Neural cell (in vitro differentiated cells): ENCODE results near the gene FAM43A. TPM values are rescaled to one million over a fixed set of nuclear protein-coding genes. Genes with fewer than 3 reads are reported as not detected.

Experiments
- H2AFZ ChIP-seq: fragments of 200-600, 300-800 bp; sonication (generic), shearing (Covaris generic); 2 replicates; pipeline ENCODE4 v1.6.0; 2014; ENCODE audit warnings: low read depth, mild to moderate bottlenecking, antibody characterized with exemption, low read length, moderate library complexity
- H3F3A ChIP-seq: fragments of 200-600 bp; shearing (Covaris generic); 2 replicates; pipeline ENCODE4 v1.6.1; 2016; ENCODE audit warnings: mild to moderate bottlenecking, moderate library complexity, mixed read lengths, antibody characterized with exemption, low read length; ENCODE audit not compliant: insufficient read depth, poor library complexity, severe bottlenecking
- H3K27ac ChIP-seq: fragments of 200-600, 300-800 bp; sonication (generic), shearing (Covaris generic); 2 replicates; pipeline ENCODE4 v1.5.1; 2014; ENCODE audit warnings: mild to moderate bottlenecking, low read length, moderate library complexity
- H3K27me3 ChIP-seq: fragments of 300-800, 200-600 bp; sonication (generic), shearing (Covaris generic); 2 replicates; pipeline ENCODE4 v1.6.0; 2014; ENCODE audit warnings: mild to moderate bottlenecking, low read depth, low read length, moderate library complexity; ENCODE audit not compliant: insufficient read depth
- H3K36me3 ChIP-seq: fragments of 300-800, 200-600 bp; sonication (generic), shearing (Covaris generic); 2 replicates; pipeline ENCODE4 v1.5.1; 2014; ENCODE audit warnings: mild to moderate bottlenecking, antibody characterized with exemption, low read length, moderate library complexity; ENCODE audit not compliant: insufficient read depth
- H3K4me2 ChIP-seq: fragments of 300-800, 200-600 bp; sonication (generic), shearing (Covaris generic); 2 replicates; pipeline ENCODE4 v1.6.0; 2014; ENCODE audit warnings: mild to moderate bottlenecking, low read length
- H3K4me3 ChIP-seq: fragments of 300-800, 200-600 bp; sonication (generic), shearing (Covaris generic); 2 replicates; pipeline ENCODE4 v1.5.1; 2014; ENCODE audit warnings: mild to moderate bottlenecking, low read length, moderate library complexity
- H3K79me2 ChIP-seq: fragments of 200-600 bp; shearing (Covaris generic); replicated peaks from 2 replicates; pipeline ENCODE4 v1.6.0; 2014; ENCODE audit warnings: mild to moderate bottlenecking, low read length, moderate library complexity; ENCODE audit not compliant: insufficient read depth
- H3K9ac ChIP-seq: fragments of 300-800, 200-600 bp; sonication (generic), shearing (Covaris generic); 2 replicates; pipeline ENCODE4 v1.6.1; 2016; ENCODE audit warnings: mild to moderate bottlenecking, low read length, mixed read lengths
- H3K9me2 ChIP-seq: fragments of 200-600 bp; shearing (Covaris generic); 2 replicates; pipeline ENCODE4 v1.6.1; 2016; ENCODE audit warnings: mild to moderate bottlenecking, low read length, mixed read lengths; ENCODE audit not compliant: insufficient read depth
- H3K9me3 ChIP-seq: fragments of 200-600, 300-800 bp; sonication (generic), shearing (Covaris generic); 2 replicates; pipeline ENCODE4 v1.6.1; 2016; ENCODE audit warnings: mild to moderate bottlenecking, mixed run types, low read length, moderate library complexity, mixed read lengths
- H4K20me1 ChIP-seq: fragments of 200-600 bp; shearing (Covaris generic); 2 replicates; pipeline ENCODE4 v1.6.1; 2016; ENCODE audit warnings: mild to moderate bottlenecking, mixed run types; ENCODE audit not compliant: insufficient read depth
- CTCF ChIP-seq: fragments of 450-650 bp; IDR thresholded peaks from 2 replicates; pipeline ENCODE4 v1.5.1; 2014; ENCODE audit warnings: antibody characterized with exemption, mild to moderate bottlenecking, moderate library complexity; ENCODE audit not compliant: poor library complexity, severe bottlenecking
- EP300 ChIP-seq: fragments of 450-650 bp; conservative IDR thresholded peaks from 2 replicates; pipeline ENCODE4 v1.6.1; 2014; ENCODE audit warnings: antibody characterized with exemption, mild to moderate bottlenecking, moderate library complexity; ENCODE audit not compliant: poor library complexity, severe bottlenecking
- EZH2 ChIP-seq: fragments of 200-600, 300-800 bp; shearing (Covaris generic), sonication (generic); IDR thresholded peaks from 2 replicates; pipeline ENCODE4 v1.6.1; 2014; ENCODE audit warnings: antibody characterized with exemption, low read length, borderline replicate concordance, mild to moderate bottlenecking; ENCODE audit not compliant: insufficient read depth, poor library complexity, severe bottlenecking
- MXI1 ChIP-seq: fragments of 450-650 bp; conservative IDR thresholded peaks from 2 replicates; pipeline ENCODE4 v1.6.1; 2014; ENCODE audit warnings: antibody characterized with exemption, mild to moderate bottlenecking; ENCODE audit not compliant: poor library complexity, severe bottlenecking
- POLR2AphosphoS5 ChIP-seq: IDR thresholded peaks from 2 replicates; pipeline ENCODE4 v1.6.1; 2012
- RAD21 ChIP-seq: fragments of 450-650 bp; conservative IDR thresholded peaks from 2 replicates; pipeline ENCODE4 v1.6.1; 2014; ENCODE audit warnings: antibody characterized with exemption, mild to moderate bottlenecking, moderate library complexity
- REST ChIP-seq: IDR thresholded peaks from 2 replicates; pipeline ENCODE4 v1.6.1; 2012; ENCODE audit warnings: borderline replicate concordance
- SMC3 ChIP-seq: fragments of 450-650 bp; conservative IDR thresholded peaks from 2 replicates; pipeline ENCODE4 v1.6.1; 2014; ENCODE audit warnings: antibody characterized with exemption, mild to moderate bottlenecking, moderate library complexity; ENCODE audit not compliant: poor library complexity
- TAF1 ChIP-seq: IDR thresholded peaks from 2 replicates; pipeline ENCODE4 v1.6.1; 2012; ENCODE audit warnings: low read depth
- polyA plus RNA-seq: library from polyadenylated mRNA; depleted of rRNA; stranded (reverse); fragments of >200 nt; gene quantifications from 2 replicates; pipeline ENCODE4 v1.2.3, GENCODE V29; 2014

The FAM43A gene
- polyA plus RNA-seq, 1 donor from 2014 or later: 0.59 TPM

- Histone ChIP-seq H3K36me3 (no peaks in the 10 kb centered on the region), H2AFZ (no peak overlapping the region), H3K79me2 (no peaks in the 10 kb centered on the region), H3K27ac (no peak overlapping the region), H3F3A (no peaks in the 10 kb centered on the region), H3K27me3 (no peaks in the 10 kb centered on the region), H4K20me1 (no peaks in the 10 kb centered on the region), H3K9me3 (no peaks in the 10 kb centered on the region), H3K4me2 (no peak overlapping the region), H3K9ac (no peak overlapping the region), H3K9me2 (no peaks in the 10 kb centered on the region), H3K4me3 (no peak overlapping the region)
- TF ChIP-seq EP300: no peak
- TF ChIP-seq TAF1: no peak
- no peak for TF ChIP-seq CTCF
- no peak for TF ChIP-seq SMC3
- TF ChIP-seq REST: no peak
- no peak for TF ChIP-seq EZH2
- TF ChIP-seq MXI1: no peak
- no peak for TF ChIP-seq RAD21
- no peak for TF ChIP-seq POLR2AphosphoS5
These were observed 43.3 kb downstream of the FAM43A start for GRCh38 chr3:194728986-194729385.

GRCh38 chr3:194730365-194730764 lies 44.7 kb downstream of the FAM43A start:
- no peak overlapping the region for H3K27ac ChIP-seq
- no peak overlapping the region for H3K4me2 ChIP-seq
- H3K9ac ChIP-seq: no peak overlapping the region
- TF ChIP-seq REST: no peak
- no peak for TF ChIP-seq POLR2AphosphoS5
- TF ChIP-seq EP300: no peak
- TF ChIP-seq EZH2: no peak
- no peak for TF ChIP-seq MXI1
- TF ChIP-seq CTCF: no peak
- no peak for TF ChIP-seq SMC3
- no peak for TF ChIP-seq RAD21
- H3K36me3 ChIP-seq: no peaks in the 10 kb centered on the region
- H3K79me2 ChIP-seq: no peaks in the 10 kb centered on the region
- no peaks in the 10 kb centered on the region for H3K9me2 ChIP-seq
- no peaks in the 10 kb centered on the region for H3K9me3 ChIP-seq
- no peak overlapping the region for H3K4me3 ChIP-seq
- no peaks in the 10 kb centered on the region for H4K20me1 ChIP-seq
- no peaks in the 10 kb centered on the region for H3K27me3 ChIP-seq
- no peaks in the 10 kb centered on the region for H3F3A ChIP-seq
- H2AFZ ChIP-seq: no peak overlapping the region
